Naive thymus-derived CD8-positive, alpha-beta T cell (primary cell): ENCODE results near the gene CHML. TPM values are rescaled to one million over a fixed set of nuclear protein-coding genes. Genes with fewer than 3 reads are reported as not detected.

Experiments used
- ATAC-seq, 2 donors: fragments of 150-1000 bp; cut with Tn5 transposase in 1 of 2; sonication (Bioruptor Pico), chemical (Tn5 transposase) in 1 of 2; 1 replicate in 1 of 2; 2 replicates in 1 of 2; pipeline ENCODE4 v1.10.0; 2021; ENCODE audit warnings: mild to moderate bottlenecking in 2 of 2, moderate library complexity in 2 of 2
- POLR2A ChIA-PET: fragments of 350-600 bp; sonication (Branson Sonifier 250); formaldehyde crosslinking; loops from one replicate; lab custom pipeline; 2021; ENCODE audit warnings: antibody characterized with exemption; lab: Charles Lee
- DNase-seq, 10 donors: peaks; one replicate each; pipeline versions ENCODE4 v3.0.0 to v3.0.0-alpha.2; 2020 to 2022
- H3K27ac Mint-ChIP-seq, 10 donors: one replicate each; pipeline ENCODE4 v1.8.0; 2020 to 2022; ENCODE audit warnings: mild to moderate bottlenecking in 10 of 10, mixed read lengths in 10 of 10, moderate library complexity in 4 of 10, inconsistent platforms in 1 of 10
- H3K27me3 Mint-ChIP-seq, 5 donors: one replicate each; pipeline ENCODE4 v1.8.0; 2021 to 2022; ENCODE audit warnings: mixed read lengths in 5 of 5
- H3K36me3 Mint-ChIP-seq, 3 donors: one replicate each; pipeline ENCODE4 v1.8.0; 2020 to 2022; ENCODE audit warnings: mixed read lengths in 3 of 3, mild to moderate bottlenecking in 2 of 3, inconsistent platforms in 1 of 3
- H3K4me1 Mint-ChIP-seq, 4 donors: one replicate each; pipeline ENCODE4 v1.8.0; 2021 to 2022; ENCODE audit warnings: mixed read lengths in 4 of 4
- H3K4me3 Mint-ChIP-seq, 10 donors: one replicate each; pipeline ENCODE4 v1.8.0; 2020 to 2022; ENCODE audit warnings: mild to moderate bottlenecking in 10 of 10, mixed read lengths in 10 of 10, moderate library complexity in 6 of 10, inconsistent platforms in 1 of 10
- H3K9me3 Mint-ChIP-seq, 9 donors: one replicate each; pipeline ENCODE4 v1.8.0; 2020 to 2022; ENCODE audit warnings: mixed read lengths in 9 of 9, mild to moderate bottlenecking in 3 of 9, inconsistent platforms in 1 of 9, moderate library complexity in 1 of 9
- polyA plus RNA-seq, 3 donors: library from polyadenylated mRNA; unstranded; fragments of 300-500 nt; fragmentation: Illumina TruSeq; gene quantifications; one replicate each; pipeline ENCODE4 v1.2.3, GENCODE V29; 2021
- total RNA-seq, 8 experiments: library from RNA in 2 of 8; stranded (reverse) in 2 of 8; gene quantifications; one replicate each; pipeline ENCODE4 v1.2.3 and lab custom pipeline; 2021 to 2026

CHML gene
- total and polyA plus RNA-seq, 5 experiments from 2014 or later, result 6.0 to 24.0 (median 6.6) TPM

DNA sequence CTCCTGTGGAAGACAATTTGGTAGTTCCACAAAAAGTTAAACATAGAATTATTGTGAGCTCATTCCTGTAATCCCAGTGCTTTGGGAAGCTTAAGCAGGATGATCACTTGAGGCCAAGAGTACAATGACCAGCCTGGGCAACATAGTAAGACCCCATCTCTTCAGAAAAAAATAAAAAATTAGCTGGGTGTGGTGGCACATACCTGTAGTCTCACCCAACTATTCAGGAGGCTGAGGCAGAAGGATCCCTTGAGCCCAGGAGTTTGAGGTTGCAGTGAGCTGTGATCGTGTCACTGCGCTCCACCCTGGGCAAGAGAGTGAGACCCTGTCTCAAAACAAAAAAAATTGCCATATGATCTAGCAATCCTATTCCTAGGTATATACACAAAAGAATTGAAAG, 4.1 kb upstream of the CHML start:
- Mint-ChIP-seq H3K4me1 (peaks cover 4 to 12% (median 11%) of the 10 kb centered on the region in 4 donors), H3K36me3 (peaks cover 0 to 3% (median 0%) of the 10 kb centered on the region in 3 donors), H3K27ac (no peak overlapping the region), H3K9me3 (peaks cover 0 to 18% (median 3%) of the 10 kb centered on the region in 9 donors), H3K4me3 (no peak overlapping the region), H3K27me3 (no peaks in the 10 kb centered on the region)
- ATAC-seq (no peak), DNase-seq (no peak)
- POLR2A ChIA-PET, result no interaction called here

- Mint-ChIP-seq H3K27ac (peak overlapping the region in 4 of 10 donors; percentile 9 to 71 (median 22)), H3K4me1 (peaks cover 13 to 28% (median 27%) of the 10 kb centered on the region in 4 donors), H3K27me3 (no peaks in the 10 kb centered on the region), H3K4me3 (no peak overlapping the region), H3K36me3 (peaks cover 0 to 3% (median 0%) of the 10 kb centered on the region in 3 donors), H3K9me3 (peaks cover 0 to 17% (median 3%) of the 10 kb centered on the region in 9 donors)
- POLR2A ChIA-PET, result no interaction called here
- DNase-seq (no peak), ATAC-seq (no peak)
Measured at GRCh38 chr1:241642593-241642944, 2.4 kb upstream of the CHML start.

DNA sequence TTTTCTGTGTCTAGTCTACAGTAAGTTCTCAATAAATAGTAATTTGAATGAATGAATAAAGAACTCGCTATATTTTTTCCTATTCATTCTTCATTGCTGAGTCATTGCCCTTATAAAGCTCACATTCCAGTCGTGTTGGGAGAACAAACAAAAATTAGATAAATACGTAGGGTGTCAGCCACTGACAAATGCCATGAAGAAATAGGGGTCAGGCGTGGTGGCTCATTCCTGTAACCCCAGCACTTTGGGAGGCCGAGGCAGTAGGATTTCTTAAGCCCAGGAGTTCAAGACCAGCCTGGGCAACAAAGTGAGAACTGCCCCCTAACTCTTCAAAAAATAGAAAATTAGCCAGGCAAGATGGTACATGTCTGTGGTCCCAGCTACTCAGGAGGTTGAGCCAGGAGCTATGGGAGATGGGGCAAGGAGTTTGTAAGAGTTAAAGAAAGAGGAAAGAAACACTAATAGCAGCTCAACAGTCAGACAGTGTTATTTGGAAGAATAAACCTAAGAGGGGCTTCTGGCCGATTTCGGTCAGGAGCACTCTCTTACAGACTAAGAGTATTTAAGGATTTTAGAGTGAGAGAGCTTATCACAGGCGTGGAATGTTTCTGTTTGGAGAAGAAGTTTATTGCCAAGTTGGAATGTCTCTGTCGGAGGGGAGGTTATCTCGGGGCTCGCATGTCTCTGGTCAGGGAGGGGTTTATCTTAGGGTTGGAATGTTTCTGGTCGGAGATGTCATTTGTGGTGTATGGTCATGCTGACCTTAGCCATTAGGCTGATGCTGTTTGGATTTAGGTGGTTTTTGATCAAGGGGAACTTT, 1.8 kb upstream of the CHML start:
- peaks cover 17 to 34% (median 33%) of the 10 kb centered on the region in 4 donors for H3K4me1 Mint-ChIP-seq
- POLR2A ChIA-PET, result no interaction called here

DNA sequence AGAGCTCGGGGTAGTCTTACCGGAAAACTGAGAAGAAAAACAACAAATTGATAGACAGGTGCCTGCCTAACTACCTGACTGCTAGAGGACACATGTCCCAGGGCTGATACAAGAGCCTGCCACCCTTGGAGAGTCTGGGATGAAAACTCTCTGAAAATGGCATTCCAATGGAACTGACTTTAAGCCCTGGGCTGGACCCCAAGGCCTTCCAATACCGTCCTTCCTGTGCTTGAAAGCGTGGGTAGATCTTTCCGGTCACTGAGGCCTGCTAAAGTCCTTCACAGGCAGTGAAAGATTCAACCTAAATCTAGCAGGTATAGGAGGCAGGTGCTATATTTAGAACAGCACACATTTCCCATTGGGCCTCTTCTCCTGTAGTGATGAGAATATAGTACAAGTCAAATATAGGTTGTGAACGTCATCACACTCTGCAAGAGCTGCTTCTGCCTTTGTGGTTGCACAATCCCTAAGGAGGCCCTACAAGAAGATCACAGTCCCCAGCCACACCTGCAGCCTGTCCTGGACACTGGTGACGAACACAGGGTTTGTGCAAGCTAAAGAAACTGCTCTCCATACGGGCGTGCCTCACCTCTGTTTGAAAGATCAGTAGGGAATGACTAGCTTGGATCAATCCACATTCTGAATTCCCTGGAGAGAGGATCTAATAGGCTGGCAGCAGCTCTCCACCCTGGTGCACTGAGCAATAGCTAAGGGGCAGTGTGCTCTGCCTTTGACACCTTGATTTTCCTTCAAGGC, 876 bp upstream of the CHML start:
- ATAC-seq (no peak), DNase-seq (peak in 1 of 10 donors; percentile 9)
- H3K9me3 Mint-ChIP-seq, result peaks cover 0 to 17% (median 3%) of the 10 kb centered on the region in 9 donors
- POLR2A ChIA-PET, result interaction anchor here (0.8 to 3.1 kb wide), 11 partner anchors 8 to 1615 kb away, joined by 3 to 20 read pairs (median 5); partner anchors contain the start of gene SDCCAG8
- H3K4me1 Mint-ChIP-seq, result peaks cover 19 to 43% (median 41%) of the 10 kb centered on the region in 4 donors
- H3K27ac Mint-ChIP-seq, result peak overlapping the region; percentile 83 to 97 (median 93)
- peaks cover 0 to 3% (median 2%) of the 10 kb centered on the region in 3 donors for H3K36me3 Mint-ChIP-seq
- no peaks in the 10 kb centered on the region for H3K27me3 Mint-ChIP-seq
- peak overlapping the region; percentile 76 to 93 (median 86) for H3K4me3 Mint-ChIP-seq

More for the DNA sequence above, 1.8 kb upstream of the CHML start:
- DNase-seq (no peak), ATAC-seq (no peak)
- Mint-ChIP-seq H3K4me3 (peak overlapping the region in 1 of 10 donors; percentile 86), H3K9me3 (peaks cover 0 to 17% (median 3%) of the 10 kb centered on the region in 9 donors), H3K36me3 (peaks cover 0 to 3% (median 0%) of the 10 kb centered on the region in 3 donors), H3K27ac (peak overlapping the region in 9 of 10 donors; percentile 18 to 96 (median 68)), H3K27me3 (no peaks in the 10 kb centered on the region)

- H3K27ac Mint-ChIP-seq, result peak overlapping the region; percentile 11 to 94 (median 81)
- H3K36me3 Mint-ChIP-seq, result peaks cover 8 to 11% (median 10%) of the 10 kb centered on the region in 3 donors
- peak overlapping the region; percentile 81 to 95 (median 90) for H3K4me3 Mint-ChIP-seq
- DNase-seq (peak in 4 of 10 donors; percentile 18 to 65 (median 33)), ATAC-seq (peak; percentile 29 to 53)
- H3K4me1 Mint-ChIP-seq, result peaks cover 19 to 56% (median 51%) of the 10 kb centered on the region in 4 donors
- peaks cover 0 to 17% (median 3%) of the 10 kb centered on the region in 9 donors for H3K9me3 Mint-ChIP-seq
- POLR2A ChIA-PET, result interaction anchor here (0.5 to 3.1 kb wide), 12 partner anchors 9 to 1616 kb away, joined by 3 to 20 read pairs (median 4); partner anchors contain the start of gene SDCCAG8
- H3K27me3 Mint-ChIP-seq, result no peaks in the 10 kb centered on the region
Measured at GRCh38 chr1:241639623-241640148, 483 bp downstream of the CHML start.

GRCh38 chr1:241638909-241639622, 1.1 kb downstream of the CHML start:
- Mint-ChIP-seq H3K27me3 (no peaks in the 10 kb centered on the region), H3K4me1 (peaks cover 19 to 60% (median 56%) of the 10 kb centered on the region in 4 donors), H3K9me3 (peaks cover 0 to 17% (median 3%) of the 10 kb centered on the region in 9 donors), H3K27ac (peak overlapping the region; percentile 11 to 94 (median 80)), H3K4me3 (peak overlapping the region; percentile 76 to 95 (median 90)), H3K36me3 (peaks cover 8 to 15% (median 14%) of the 10 kb centered on the region in 3 donors)
- DNase-seq (peak in 3 of 10 donors; percentile 28 to 34 (median 31)), ATAC-seq (no peak)
- POLR2A ChIA-PET, result interaction anchor here (3.1 kb wide), 1 partner anchor 12 kb away, joined by 20 read pairs; no protein-coding TSS in a partner anchor

DNA sequence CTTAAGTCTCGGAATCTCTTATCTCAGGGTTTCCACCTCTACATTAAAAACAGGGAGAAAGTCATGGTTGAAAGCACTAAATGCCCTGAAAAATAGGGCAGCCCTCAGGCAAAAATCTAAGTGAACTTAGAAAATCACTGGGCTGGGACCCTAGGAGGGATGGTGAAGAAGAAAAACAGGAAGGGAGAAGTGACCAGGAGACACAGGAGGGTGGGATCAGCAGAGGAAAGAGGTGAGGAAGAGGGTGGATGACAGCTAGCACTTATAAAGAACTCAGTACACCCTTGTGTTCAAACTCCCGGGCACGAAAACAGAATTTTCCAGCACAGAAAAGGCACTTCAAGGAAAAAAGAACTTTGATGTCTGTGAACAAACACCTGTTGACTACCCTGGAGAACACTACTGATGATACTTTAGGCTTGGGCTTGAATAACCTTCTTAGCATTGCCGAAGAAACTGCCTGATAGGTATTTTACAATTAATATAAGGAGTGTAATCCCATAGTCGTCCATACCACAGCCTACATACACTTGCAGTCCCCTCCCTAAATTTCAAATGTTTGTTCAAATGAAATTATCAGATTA, 2.0 kb downstream of the CHML start:
- POLR2A ChIA-PET, result interaction anchor here (3.1 kb wide), 1 partner anchor 11 kb away, joined by 20 read pairs; no protein-coding TSS in a partner anchor
- ATAC-seq (no peak), DNase-seq (no peak)
- H3K4me3 Mint-ChIP-seq, result peak overlapping the region; percentile 23 to 92 (median 78)
- peaks cover 19 to 61% (median 56%) of the 10 kb centered on the region in 4 donors for H3K4me1 Mint-ChIP-seq
- H3K9me3 Mint-ChIP-seq, result peaks cover 0 to 12% (median 3%) of the 10 kb centered on the region in 9 donors
- H3K27ac Mint-ChIP-seq, result peak overlapping the region in 7 of 10 donors; percentile 53 to 90 (median 73)
- peaks cover 6 to 17% (median 14%) of the 10 kb centered on the region in 3 donors for H3K36me3 Mint-ChIP-seq
- no peaks in the 10 kb centered on the region for H3K27me3 Mint-ChIP-seq

DNA sequence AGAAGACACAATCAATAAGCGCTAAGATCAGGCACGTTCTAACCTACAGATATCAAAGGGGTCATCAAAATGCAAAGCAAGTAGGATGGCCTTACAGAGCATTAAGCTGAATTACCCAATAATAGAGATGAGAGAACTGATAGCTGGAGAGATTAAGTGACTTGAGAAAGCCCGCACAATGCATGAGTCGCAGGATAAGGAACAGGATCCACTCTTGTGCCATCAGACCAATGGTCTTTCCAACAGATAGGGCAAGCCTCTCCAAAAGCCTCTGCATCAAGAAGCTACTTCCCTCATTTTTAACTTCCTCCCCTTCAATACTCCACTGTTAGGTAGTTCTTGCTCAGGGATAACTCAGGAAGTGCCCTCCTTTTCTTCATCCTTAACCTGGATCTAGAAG, 2.6 kb downstream of the CHML start:
- Mint-ChIP-seq H3K27ac (peak overlapping the region in 6 of 10 donors; percentile 20 to 85 (median 45)), H3K9me3 (peaks cover 0 to 10% (median 3%) of the 10 kb centered on the region in 9 donors), H3K27me3 (no peaks in the 10 kb centered on the region), H3K4me3 (peak overlapping the region in 9 of 10 donors; percentile 23 to 82 (median 77)), H3K4me1 (peaks cover 19 to 62% (median 56%) of the 10 kb centered on the region in 4 donors), H3K36me3 (peaks cover 5 to 17% (median 14%) of the 10 kb centered on the region in 3 donors)
- POLR2A ChIA-PET, result no interaction called here
- ATAC-seq (no peak), DNase-seq (no peak)

GRCh38 chr1:241637046-241637590, 3.1 kb downstream of the CHML start:
- Mint-ChIP-seq H3K36me3 (peaks cover 5 to 17% (median 14%) of the 10 kb centered on the region in 3 donors), H3K27me3 (no peaks in the 10 kb centered on the region), H3K9me3 (peaks cover 0 to 5% (median 0%) of the 10 kb centered on the region in 9 donors), H3K4me1 (peaks cover 18 to 67% (median 60%) of the 10 kb centered on the region in 4 donors), H3K27ac (peak overlapping the region in 7 of 10 donors; percentile 13 to 73 (median 23)), H3K4me3 (peak overlapping the region in 9 of 10 donors; percentile 23 to 82 (median 71))
- POLR2A ChIA-PET, result no interaction called here
- ATAC-seq (no peak), DNase-seq (no peak)

DNA sequence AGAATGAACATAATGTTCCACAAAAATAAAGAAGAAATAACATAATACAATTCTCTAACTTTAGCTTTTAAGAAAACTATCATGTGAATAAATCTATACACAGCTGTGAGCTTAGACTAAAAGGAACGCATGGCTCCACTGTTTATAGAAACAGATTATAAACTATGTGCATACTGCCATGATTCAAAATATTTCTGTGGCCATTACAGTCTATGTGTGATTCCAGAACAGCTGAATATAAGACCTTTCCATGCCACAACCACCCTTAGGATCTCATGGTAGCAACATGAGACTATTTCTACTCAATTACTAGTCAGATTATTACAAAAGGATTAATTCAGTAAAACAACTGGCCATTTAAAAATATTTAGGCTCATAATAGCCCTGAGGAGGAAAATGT, 3.9 kb downstream of the CHML start:
- POLR2A ChIA-PET, result no interaction called here
- no peak for ATAC-seq
- Mint-ChIP-seq H3K4me1 (peaks cover 21 to 75% (median 67%) of the 10 kb centered on the region in 4 donors), H3K36me3 (peaks cover 5 to 17% (median 14%) of the 10 kb centered on the region in 3 donors), H3K27me3 (no peaks in the 10 kb centered on the region), H3K4me3 (peak overlapping the region in 2 of 10 donors; percentile 28 to 38), H3K27ac (peak overlapping the region in 1 of 10 donors; percentile 67), H3K9me3 (no peaks in the 10 kb centered on the region)
- no peak for DNase-seq
